GM19467 (cell line): Measurements from ENCODE around the gene GALNT18.

Experiments
- ATAC-seq: cut with Tn5 transposase; IDR thresholded peaks from one replicate; pipeline ENCODE4 v1.9.1; 2021; ENCODE audit warnings: mild to moderate bottlenecking, moderate library complexity; ENCODE audit not compliant: unreplicated experiment

The GALNT18 gene

GRCh38 chr11:11534981-11535380, 86.8 kb downstream of the GALNT18 start:
- ATAC-seq, result no peak

- no peak for ATAC-seq
These were observed 88.1 kb downstream of the GALNT18 start for GRCh38 chr11:11533751-11534150.

- ATAC-seq, result no peak
These were observed 88.7 kb downstream of the GALNT18 start for GRCh38 chr11:11533057-11533456.

GRCh38 chr11:11532574-11532973, 89.2 kb downstream of the GALNT18 start:
- no peak for ATAC-seq

- ATAC-seq, result no peak
These were observed 90.5 kb downstream of the GALNT18 start for GRCh38 chr11:11531131-11531908.

GRCh38 chr11:11528986-11529385, 92.8 kb downstream of the GALNT18 start:
- no peak for ATAC-seq

GRCh38 chr11:11525283-11525682, 96.5 kb downstream of the GALNT18 start:
- no peak for ATAC-seq

GRCh38 chr11:11524436-11525061, 97.3 kb downstream of the GALNT18 start:
- ATAC-seq, result no peak

GRCh38 chr11:11522591-11522990, 99.2 kb downstream of the GALNT18 start:
- no peak for ATAC-seq

GRCh38 chr11:11521306-11522002, 100.4 kb downstream of the GALNT18 start:
- no peak for ATAC-seq

GRCh38 chr11:11520231-11521015, 101.4 kb downstream of the GALNT18 start:
- ATAC-seq, result no peak

- ATAC-seq, result no peak
These were observed 102.6 kb downstream of the GALNT18 start for GRCh38 chr11:11519184-11519583.

- ATAC-seq, result no peak
These were observed 107.6 kb downstream of the GALNT18 start for GRCh38 chr11:11514246-11514645.

- no peak for ATAC-seq
These were observed 108.4 kb downstream of the GALNT18 start for GRCh38 chr11:11513422-11513821.

- no peak for ATAC-seq
These were observed 108.9 kb downstream of the GALNT18 start for GRCh38 chr11:11512929-11513328.

GRCh38 chr11:11512502-11512901, 109.3 kb downstream of the GALNT18 start:
- no peak for ATAC-seq

- no peak for ATAC-seq
These were observed 109.7 kb downstream of the GALNT18 start for GRCh38 chr11:11512090-11512489.

GRCh38 chr11:11510939-11511338, 110.9 kb downstream of the GALNT18 start:
- no peak for ATAC-seq

- ATAC-seq, result no peak
These were observed 116.1 kb downstream of the GALNT18 start for GRCh38 chr11:11505692-11506091.

GRCh38 chr11:11505190-11505589, 116.6 kb downstream of the GALNT18 start:
- no peak for ATAC-seq

GRCh38 chr11:11504071-11504470, 117.7 kb downstream of the GALNT18 start:
- no peak for ATAC-seq
